Activated CD4-positive, CD25-positive, alpha-beta regulatory T cell treated with anti-CD3 and anti-CD28 coated beads, Interleukin-2, amount 50 U/mL, for 16 hours (primary cell): Measurements from ENCODE around the gene ZBTB7A.

Experiments used
- DNase-seq: peaks from one replicate; pipeline ENCODE4 v3.0.0-alpha.2; 2020; ENCODE audit warnings: low read depth, low spot score

The ZBTB7A gene

DNA sequence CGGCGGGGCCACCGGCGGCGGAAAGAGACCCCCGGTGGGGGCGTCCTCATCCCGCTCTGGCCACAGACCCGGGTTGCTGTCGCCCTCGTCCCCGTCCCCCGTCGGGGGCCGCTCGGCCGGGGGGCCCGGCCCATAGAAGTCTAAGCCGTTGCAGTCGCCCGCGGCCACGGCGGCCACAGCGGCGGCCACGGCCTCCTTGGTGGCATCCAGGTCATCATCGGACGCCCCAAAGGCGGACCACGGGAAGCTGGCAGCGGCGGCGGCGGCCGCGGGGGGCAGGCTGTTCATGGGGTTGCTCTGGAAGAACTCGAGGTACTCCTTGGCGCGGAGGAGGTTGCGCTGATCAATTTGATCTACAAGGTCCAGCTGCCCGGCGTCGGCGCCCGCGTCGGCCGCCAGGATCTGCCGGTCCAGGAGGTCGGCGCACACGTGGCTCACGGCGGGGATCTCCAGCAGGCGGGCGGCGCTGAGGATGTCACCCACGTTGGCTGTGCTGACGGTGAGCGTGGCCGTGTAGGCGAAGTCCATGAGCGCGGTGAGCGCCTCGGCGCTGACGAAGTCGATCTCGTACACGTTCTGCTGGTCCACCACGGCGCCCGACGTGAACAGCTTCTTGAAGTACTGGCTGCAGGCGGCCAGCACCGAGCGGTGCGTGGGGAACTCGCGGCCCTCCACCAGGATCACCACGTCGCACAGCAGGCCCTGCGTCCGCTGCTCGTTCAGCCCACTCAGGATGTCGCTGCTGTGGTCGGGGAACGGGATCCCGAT is 12.1 kb downstream of the ZBTB7A start:
- no peak for DNase-seq

DNA sequence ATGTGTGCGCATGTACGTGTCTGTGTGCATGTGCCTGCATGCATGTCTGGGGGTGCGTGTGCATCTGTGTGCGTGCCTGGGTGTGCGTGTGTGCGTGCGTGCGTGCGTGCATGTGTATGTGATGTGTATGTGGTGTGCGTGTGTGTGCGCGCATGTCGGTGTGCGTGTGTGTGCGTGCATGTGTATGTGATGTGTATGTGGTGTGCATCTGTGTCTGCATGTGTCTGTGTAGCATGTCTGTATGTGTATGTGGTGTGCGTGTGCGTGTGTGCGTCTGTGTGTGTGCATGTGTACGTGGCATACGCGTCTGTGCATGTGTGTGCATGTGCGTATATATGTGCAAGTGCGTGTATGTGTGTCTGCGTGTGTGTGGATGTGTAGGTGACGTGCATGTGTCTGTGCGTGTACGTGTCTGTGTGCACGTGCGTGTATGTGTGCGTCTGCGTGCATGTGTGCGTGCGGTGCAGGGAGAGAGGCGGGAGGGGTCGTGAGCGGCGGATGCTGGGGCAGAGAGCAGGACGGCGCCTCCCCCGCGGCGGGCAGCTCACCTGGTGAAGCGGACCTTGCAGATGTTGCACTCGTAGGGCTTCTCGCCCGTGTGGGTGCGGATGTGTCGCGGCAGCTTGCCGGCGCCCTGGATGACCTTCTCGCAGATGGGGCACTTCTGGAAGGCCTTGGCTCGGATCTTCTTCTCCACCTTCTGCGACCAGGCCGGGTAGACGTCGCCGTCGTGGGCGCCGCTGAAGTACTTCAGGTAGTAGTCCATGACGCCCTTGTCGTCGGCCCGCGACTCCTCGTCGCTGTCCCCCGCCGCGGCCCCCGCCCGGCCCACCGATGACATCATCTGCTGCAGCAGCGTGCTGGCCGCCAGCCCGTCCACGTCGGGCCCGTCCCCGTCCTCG is 13.0 kb downstream of the ZBTB7A start:
- DNase-seq: no peak

DNA sequence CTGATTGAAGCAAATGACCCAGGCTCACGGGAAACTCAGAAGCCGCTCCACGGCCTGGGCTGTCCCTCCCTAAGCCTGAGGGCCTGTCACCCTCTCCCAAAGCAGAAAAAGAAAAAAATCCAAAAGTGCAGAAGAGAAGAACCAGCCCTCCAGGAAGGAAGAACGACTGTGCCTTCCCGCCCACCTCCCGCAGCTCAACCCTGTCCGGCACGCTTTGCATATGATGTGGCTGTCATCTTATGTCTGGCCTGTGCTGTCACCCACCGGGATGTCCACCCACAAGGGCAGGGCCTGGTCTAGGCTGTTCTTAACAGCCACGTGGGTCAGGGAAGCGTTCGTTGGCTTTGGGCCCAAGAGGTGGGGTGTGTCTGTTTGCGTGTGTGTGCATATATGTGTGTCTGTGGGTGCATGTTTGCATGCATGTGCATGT is 13.7 kb downstream of the ZBTB7A start:
- DNase-seq: no peak

DNA sequence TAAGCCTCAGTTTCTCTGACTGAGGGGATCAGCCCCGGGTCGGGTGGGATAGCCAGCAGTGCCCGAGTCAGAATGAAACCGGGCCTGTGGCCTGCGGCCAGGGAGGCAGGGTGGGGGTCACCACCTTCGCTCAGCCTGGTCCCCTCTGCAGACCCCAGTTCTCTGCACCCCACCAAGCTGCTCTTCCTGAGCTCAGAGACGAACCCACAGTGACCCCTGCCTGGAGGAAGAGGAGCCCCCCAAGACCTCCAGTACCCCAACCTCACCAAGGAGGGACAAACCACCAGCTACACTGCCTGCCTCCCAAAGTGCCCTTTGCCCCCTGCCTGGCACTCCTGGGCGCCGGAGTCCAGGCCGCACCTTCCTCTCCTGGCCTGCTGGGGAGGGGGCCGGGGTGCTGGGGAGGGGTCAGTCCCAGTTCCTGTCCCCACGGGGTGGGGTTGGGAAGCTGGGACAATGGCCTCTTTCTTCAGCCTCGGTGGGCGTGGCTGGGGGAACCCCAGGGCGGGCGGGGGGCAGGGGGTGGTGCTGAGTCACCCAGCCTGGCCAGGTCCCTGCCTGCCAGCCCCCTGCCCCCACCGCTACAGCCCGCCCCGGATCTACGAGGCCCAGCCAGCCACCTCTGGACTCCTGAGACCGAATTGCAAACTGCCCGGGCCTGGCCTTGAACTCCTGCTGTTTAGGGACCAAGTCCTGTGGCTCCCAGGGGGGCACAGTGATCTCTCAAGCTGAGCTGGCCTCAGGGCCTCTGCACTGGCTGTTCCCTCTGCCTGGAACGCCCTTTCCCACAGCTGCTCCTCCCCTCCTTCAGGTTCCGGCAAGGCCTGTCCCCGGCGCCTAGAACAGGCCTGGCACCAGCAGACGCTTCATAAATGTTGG is 14.3 kb downstream of the ZBTB7A start:
- DNase-seq: no peak

DNA sequence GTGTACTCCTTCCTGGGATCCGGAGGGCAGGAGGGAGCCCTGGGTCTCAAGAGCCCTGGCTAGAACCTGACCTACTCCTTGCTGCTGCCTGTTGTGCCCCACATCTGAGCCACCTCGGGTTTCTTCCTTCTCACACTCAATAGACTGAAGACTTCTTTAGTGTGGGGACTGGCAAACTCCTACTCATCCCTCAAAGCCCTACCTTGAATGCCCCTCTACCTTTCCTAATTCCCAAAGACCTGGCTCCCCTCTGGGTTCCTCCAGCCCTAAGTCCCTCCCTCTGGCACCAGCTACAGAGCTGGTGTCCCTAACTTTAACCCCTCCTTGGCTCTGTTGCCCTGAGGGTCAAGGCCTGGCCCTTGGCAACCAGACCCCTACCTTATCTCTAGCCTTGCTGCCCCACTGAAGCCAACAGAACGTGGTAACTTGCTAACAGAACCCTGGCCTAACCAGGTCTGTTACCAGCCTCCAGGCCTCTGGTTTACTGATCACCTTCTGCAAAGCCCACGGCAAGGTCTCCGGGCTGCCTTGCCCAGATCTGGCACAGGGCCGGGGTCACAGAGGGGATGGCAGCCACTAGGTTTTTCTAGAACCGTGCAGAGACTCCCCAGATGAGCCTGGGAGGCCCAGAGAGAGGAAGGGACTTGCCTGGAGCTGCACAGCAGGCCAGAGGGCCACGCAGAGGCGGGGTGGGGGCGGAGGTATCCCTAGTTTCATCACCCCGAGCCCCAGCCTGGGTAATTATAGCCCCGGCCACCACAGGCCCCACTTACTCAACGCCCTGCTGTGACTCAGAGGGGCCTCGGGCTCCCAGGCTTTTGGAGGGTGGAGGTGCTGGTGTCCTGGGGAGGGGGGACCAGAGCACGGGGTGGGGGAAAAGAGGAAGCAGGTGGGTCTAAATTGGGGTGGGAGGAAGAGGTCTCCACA is 15.3 kb downstream of the ZBTB7A start:
- DNase-seq: no peak

DNA sequence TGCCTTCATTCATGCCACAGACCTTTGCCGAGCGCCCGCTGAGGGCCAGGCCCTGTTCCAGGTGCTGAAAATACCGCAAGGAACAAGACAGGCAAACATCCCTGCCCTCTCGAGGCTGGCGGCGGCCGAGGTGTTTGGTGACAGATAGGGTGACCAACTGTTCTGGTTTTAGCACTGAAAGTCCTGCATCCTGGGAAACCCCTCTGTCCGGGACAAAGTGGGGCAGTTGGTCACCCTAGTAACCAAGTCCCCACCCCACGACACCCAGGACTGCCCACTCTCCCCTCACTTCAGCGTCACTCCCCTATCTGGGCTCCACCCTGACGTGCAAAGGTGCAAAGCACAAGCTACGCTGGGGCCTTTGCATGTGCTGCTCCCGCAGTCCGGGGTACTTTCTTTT is 17.3 kb downstream of the ZBTB7A start:
- DNase-seq: no peak

DNA sequence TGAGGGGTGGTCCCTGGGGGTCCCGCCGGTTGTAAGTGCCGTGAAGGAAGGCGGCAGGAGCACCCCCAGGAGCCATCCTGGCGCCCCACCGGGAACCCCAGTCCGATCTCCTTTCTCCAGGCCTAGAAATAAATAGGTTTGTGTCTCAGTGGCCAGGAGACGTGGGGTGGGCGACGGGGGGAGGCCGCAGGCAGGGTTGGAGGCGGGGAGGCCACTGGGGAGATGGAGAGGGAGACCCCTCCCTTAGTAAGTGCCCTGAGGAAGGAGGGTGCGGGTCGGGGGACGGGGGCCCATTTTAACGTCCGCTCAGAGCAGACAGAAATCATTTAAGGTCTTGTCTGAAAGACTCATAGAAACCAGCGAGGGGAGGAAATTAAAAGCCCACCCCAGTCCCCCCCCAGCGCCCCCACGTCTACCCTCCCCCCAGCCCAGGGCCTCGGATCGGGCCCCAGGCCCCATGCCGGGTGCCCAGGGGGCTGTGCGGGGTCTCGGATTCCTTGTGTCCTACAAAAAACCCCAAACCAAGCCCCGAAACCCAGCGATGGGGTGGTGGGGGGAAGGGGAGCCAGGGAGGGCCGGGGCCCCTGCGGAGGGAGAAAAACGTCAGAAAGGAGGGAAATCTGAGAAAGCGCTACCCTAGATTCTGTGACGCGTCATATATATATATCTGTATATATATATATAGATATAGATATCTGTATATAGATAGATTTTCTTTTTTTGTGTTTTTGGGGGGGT is 19.6 kb downstream of the ZBTB7A start:
- no peak for DNase-seq

DNA sequence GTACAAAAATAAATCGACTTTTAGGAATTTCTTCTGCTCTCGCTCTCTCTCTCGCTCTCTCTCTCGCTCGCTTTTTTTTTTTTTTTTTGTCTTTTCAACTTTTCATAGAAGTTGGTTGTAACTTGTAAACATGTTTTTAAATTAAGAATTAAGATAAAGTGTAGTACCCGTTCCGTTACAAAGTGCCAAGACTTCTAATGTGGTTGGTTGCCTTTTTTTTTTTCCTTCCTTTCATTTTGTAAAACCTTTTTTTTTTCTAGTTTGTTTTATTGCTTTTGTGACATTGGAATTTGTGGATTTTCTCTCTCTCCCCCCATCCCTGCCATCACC is 20.4 kb downstream of the ZBTB7A start:
- no peak for DNase-seq

DNA sequence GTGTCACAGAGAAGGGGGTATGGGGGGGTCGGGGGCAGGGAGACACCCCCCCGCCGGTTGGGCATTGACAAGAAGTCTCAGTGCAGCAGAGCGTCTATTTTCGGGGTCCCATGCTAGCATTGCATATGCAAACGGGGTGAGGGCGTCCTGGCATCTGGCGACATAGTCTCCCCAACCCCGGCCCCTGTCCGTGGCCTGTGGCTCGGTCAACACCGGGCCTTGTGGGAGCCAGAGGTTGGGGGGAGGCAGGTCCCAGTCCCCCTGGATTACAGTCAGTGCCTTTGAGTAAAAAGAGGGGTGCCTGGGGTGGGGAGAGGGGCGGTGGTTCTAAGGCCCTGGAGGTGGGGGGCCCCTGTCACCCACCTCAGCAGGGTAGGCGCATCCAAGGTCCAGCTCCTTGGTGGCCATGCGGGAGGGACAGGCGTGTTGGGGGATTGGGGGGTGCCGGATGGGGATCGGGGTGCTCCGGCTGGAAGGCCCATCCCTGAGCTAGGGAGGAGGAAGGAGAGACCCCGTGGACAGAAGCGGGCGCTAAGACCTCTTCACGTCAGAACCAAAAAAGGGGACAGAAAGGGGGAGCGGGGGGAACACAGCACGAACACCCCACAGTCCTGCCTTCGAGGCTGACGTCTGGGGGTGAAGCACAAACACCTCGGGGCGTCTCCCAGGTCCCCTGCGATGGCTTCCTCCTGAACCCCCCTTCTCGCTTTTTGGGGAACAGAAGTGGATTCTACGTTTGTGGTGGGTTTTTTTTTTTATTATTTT is 20.9 kb downstream of the ZBTB7A start:
- no peak for DNase-seq

DNA sequence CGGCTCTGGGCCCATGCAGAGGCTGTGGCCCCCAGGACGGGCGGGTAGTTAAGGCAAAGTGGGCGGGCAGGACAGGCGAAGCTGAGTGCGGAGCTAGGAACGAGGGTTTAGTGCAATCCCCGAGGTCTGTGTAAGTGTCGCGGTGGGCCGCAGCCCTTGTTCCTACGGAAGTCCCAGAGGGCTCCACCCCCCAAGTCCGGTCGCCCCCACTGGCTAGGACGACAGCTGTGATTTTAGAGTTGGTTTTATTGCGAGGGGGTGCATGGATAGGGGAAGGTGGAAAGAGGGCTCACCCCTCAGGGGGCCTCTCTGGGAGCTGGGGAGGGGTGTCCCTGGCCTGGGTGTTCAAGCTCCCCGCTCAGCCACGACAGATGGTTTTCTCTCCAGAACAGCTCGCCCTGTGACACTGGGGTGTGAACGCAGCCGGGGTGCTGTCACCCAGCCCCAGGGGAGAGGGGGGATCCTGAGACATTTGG is 21.7 kb downstream of the ZBTB7A start:
- no peak for DNase-seq

DNA sequence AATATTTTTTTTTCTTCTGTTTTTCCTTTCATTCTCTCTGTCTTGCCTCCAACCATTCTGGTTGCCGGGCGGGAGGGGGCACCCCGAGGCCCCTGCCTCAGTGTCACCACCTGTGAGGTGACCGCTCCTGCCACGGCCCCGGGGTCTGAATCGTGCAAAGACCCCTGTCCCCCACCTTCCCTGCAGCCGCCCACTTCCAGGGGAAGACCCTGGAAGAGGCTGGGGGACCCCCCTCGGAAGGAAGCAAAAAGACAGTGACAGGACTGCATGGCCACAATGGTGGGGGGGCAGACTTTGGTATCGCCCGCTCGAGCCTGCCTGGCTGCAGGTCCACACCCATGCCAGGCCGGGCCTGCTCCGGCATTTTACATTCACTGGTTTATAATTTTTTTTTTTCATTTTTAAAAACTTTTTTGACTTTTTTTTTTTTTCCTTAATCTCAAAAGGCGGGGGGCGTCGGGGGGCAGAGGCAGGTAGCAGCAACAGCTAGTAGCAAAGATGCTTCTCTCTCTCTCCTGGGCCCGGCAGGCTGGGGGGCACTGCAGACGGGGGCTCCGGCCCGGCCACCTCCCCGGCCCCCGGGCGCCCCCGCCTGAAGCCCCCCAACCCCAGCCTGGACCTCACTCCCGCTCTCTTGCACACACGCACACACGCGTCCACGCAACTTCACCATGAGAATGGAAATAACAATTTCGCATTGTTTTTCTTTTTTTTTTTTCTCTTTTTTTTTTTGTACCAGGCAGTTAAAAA is 22.6 kb downstream of the ZBTB7A start:
- no peak for DNase-seq

DNA sequence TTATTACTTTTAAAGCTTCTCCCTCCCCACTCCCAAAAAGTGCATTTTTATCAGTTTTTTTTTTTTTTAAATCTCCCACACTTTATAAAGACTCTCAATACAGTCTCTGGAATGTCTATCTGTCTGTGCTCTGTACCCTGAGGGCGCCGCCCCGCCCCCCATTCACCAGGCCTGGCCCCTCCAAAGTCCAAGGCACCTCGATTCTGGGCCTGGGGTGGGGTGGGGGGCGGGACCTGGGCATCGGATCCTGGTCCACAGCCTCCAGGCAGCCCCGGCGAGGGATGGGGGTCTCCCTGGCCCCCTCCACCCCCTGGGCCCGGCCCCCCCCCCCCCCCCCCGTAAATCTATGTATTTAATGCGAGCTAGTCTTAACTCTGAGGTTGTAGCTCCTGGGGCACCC is 23.3 kb downstream of the ZBTB7A start:
- DNase-seq: no peak

DNA sequence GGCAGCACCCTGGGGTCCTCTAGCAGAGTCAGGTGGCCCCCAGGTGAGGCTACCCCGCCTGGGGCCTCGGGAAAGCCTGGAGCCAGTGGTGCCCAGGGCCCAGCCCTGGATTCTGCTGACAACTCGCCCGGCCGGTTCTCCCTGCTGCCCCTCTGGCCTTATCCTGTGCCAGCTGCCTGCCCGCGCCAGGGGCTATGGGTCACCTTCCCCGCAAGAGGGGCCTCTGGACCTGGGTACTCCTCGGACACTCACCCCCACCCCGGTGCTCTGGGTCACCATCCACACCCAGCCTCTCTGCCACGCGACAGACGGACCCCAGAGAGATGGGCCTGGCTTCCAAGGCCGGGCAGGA is 24.0 kb downstream of the ZBTB7A start:
- DNase-seq: no peak

DNA sequence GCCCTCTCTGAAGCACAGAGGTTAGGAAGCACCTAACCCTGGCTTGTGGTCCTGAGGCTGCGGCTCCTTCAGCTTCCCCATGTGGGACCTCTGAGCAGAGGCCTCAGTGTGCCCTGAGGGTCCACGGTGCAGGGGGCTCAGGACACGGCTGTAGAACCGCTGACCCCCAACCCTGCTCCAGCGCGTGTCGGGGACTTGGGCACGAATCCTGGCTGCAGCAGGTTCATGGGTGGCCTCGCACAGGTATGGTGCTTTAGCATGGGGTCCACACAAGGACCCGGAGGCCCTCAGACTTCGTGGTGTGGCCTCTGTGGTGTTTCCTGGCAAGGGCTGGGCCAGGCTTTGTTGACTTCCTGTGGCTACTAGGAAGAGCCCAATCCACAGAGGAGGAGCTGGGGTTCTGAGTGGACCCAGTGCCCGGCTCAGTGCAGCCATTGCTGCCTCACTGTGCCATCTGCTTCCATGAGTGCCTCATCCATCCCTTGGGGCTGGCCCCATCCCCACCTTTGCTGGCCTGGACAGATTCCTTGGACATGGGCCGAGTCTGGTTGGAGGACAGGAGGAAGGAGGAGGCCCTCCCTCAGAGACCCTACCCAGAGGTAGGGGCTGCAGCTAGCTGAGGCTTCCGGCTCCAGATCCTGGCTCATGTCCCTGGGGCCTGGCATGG is 24.5 kb downstream of the ZBTB7A start:
- DNase-seq: no peak

DNA sequence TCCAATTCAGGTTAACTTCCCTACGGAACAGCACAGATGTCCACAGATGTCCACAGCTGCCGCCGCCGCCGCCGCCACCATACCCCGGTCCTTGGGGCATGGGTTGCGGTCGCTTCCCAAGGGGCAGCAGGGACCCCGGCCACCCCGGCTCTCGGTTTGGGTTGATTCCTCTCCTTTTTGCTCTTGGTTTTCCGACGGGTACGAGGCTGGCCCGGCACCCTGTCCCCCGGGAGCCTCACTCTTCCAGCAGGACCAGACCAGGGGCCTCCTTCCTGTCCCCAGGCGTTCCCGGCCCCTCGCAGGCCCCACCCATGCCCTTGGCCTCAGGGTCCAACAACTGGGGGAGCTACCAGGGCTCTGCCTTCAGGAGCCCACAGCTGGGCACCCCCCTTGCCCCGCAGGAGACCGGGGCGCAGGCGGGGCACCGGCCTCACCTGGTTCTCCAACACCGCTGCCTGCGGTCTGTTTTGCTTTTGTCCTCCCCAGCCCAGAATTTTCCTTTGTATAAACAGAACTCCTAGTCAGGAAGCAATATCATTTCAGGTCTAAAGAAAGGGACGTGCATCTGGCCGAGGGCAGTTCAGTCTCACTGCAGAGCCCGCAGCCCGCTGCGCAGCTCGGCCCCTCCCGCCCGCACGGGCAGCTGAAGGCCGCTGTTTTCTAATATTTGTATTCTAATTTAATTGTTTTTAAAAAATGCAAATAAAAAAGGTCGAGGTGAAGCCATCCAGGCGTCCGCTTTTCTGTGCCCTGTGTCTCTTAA is 27.9 kb downstream of the ZBTB7A start:
- no peak for DNase-seq

DNA sequence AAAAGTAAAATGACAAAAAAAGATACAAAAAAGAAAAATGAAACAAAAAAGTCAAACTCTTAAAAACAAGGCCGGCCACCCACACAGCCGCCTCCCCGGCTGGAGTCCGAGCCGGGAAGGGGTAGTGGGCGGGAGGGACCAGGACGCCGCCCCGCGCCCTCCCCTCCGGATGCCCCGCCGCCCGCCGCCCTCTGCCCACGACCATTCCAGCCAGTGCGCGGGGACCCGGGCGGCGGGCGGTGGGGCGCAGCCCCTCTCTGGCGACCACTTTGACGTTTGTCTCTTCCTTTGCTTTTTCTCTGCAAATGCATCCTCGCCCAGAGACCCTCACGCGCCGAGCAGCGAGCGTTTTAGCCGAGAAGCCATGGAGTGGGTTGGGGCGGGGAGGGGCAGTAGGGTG is 28.6 kb downstream of the ZBTB7A start:
- DNase-seq: no peak

DNA sequence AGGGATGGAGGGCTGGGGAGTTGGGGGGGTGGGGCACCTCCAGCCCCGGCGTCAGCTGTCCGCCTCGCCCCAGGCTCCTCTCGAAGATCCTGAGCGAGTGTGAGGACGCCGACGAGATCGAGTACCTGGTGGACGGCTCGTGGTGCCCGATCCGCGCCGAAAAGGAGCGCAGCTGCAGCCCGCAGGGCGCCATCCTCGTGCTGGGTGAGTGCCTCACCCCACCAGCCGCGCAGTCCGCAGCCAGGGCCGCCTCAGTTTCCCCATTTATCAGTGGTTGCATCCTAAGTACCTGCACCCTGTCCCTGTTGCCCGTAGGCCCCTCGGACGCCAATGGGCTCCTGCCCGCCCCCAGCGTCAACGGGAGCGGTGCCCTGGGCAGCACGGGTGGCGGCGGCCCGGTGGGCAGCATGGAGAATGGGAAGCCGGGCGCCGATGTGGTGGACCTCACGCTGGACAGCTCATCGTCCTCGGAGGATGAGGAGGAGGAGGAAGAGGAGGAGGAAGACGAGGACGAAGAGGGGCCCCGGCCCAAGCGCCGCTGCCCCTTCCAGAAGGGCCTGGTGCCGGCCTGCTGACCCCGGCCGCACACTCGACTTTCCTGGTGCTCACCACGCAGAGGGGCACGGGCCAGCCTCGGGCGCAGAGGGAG is 29.3 kb downstream of the ZBTB7A start:
- DNase-seq: no peak
